Measurements from ENCODE around the gene MEX3A. TPM values are rescaled to one million over a fixed set of nuclear protein-coding genes. Genes with fewer than 3 reads are reported as not detected.
A peak's percentile ranks its signal among the peaks of the same experiment; 100 is the strongest.

MEX3A gene, protein sequence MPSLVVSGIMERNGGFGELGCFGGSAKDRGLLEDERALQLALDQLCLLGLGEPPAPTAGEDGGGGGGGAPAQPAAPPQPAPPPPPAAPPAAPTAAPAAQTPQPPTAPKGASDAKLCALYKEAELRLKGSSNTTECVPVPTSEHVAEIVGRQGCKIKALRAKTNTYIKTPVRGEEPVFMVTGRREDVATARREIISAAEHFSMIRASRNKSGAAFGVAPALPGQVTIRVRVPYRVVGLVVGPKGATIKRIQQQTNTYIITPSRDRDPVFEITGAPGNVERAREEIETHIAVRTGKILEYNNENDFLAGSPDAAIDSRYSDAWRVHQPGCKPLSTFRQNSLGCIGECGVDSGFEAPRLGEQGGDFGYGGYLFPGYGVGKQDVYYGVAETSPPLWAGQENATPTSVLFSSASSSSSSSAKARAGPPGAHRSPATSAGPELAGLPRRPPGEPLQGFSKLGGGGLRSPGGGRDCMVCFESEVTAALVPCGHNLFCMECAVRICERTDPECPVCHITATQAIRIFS
- 1.3 TPM for total RNA-seq

DNA sequence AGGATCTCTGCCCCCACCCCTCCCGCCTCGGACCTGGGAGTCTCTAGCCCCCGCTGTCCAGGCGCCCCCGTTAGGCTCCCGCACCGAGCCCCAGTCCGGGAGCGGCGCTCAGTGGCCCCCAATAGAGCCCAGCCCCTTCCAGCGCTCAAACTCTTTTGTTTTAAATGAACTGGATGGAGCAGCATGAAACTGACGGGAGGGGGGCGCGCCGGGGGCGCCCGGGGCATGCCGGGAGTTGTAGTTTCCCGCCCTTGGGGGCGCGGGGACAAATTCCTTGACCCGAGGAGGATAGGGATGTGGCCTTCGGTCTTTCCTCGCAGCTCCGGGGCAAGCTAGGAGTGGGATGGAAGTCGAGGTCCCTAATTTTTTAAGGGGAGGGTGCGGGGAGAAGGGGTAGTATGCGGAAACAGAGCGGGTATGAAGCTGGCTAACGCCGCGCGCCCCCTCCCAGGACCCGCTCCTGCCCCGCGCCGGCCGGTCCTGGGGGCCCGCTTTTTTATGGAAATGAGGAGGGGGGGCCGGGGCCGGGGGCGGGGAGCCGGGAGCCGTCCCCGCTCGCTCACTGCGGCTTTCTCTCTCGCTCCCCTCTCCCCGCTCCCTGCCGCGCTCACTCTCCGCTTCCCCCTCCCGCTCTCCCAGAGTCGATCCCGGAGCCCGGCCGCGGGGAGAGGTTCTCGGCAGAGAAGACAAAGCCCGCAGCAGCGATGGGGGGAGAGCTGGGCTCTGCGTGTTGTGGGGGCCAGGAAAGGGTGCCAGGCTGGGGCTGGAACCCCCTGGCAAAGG lies at the start of gene MEX3A:
Gene MEX3A (minus strand): TSS at position 157 of the 783 bp plus-strand sequence. CDS start 467 bp downstream, outside the sequence.
- peak within 1 kb of the TSS; percentile 93 to 94 for H3K4me3 ChIP-seq
- intact Hi-C loops (cut with DNase I) = loop anchor here (2.0 to 5.0 kb wide), 2 partner anchors 28 to 130 kb away; partner anchors contain the start of genes LAMTOR2 and PMF1
- H3K27me3 ChIP-seq = no peaks in the 10 kb centered on the region
- H3K36me3 ChIP-seq = no peaks in the 10 kb centered on the region
- no peak for TF ChIP-seq CTCF (IDR thresholded peaks at IDR 0.05)
- peaks cover 4 to 14% of the 10 kb centered on the region in 2 donors for H3K4me1 ChIP-seq
- no peaks in the 10 kb centered on the region for H3K9me3 ChIP-seq
- peak within 1 kb of the TSS in 1 of 2 donors; percentile 26 for H3K27ac ChIP-seq
- peak; percentile 35 to 89 for DNase-seq (ENCODE audit: low spot score in 2 of 2)

- Histone ChIP-seq H3K27ac (peak overlapping the region; percentile 97), H3K4me1 (peaks cover 30 to 46% of the 10 kb centered on the region in 2 donors), H3K9me3 (no peaks in the 10 kb centered on the region), H3K36me3 (peaks cover 52 to 56% of the 10 kb centered on the region in 2 donors), H3K4me3 (no peak overlapping the region), H3K27me3 (no peaks in the 10 kb centered on the region)
- TF ChIP-seq CTCF (IDR thresholded peaks at IDR 0.05) = no peak
- no peak for DNase-seq (ENCODE audit: low spot score in 2 of 2)
- intact Hi-C loops (cut with DNase I) = loop anchor here (1.0 kb wide), 1 partner anchor 34 kb away; no protein-coding TSS in a partner anchor
Measured at GRCh38 chr1:156130578-156130942, 48.3 kb upstream of the MEX3A start.

DNA sequence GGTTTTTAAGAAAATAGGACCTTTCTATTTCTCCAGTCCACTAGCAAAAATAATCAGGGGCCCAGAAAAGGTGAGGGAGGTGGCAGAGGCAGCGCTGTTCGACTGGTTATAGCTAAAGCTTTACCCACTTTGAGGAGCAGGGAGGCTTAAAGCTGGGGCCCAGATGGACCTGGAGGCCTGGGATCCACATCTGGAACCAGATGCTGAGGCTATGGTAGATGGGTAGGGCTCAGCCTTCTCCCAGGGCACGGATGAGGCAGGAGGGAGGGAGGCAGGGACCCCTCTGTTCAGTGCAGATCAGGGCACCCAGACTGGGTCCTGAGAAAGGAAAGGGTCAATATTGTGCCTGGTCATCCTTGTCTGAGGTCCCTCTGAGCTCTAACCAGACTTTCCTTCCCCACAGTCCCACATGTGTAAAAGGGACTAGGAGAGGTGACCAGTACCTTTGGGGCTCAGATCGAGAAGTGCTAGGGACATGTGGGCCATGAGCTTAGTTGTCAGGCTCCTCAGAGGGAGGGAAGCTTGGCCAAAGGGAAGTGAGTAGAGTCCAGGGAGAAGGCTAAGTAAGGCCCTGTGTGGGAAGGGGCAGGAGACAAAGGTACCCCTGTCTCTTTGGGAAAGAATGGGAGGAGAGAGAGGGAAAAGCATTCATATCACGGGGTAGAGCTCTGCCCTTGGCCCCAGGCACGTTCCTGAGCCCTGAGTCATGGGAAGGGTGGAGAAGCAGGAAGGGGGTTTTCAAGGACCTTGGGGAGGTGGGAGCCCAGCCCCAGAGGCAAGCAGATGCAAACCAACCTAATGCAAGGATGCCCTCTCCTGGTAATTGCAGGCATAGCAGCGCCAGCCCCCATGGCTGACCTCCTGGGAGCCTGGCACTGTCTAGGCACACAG lies 47.7 kb upstream of the MEX3A start:
- Histone ChIP-seq H3K4me3 (peak overlapping the region; percentile 46 to 93), H3K4me1 (peaks cover 32 to 52% of the 10 kb centered on the region in 2 donors), H3K27ac (peak overlapping the region; percentile 97), H3K36me3 (peaks cover 46 to 50% of the 10 kb centered on the region in 2 donors), H3K27me3 (no peaks in the 10 kb centered on the region), H3K9me3 (no peaks in the 10 kb centered on the region)
- peak; percentile 66 to 97 for DNase-seq (ENCODE audit: low spot score in 2 of 2)
- intact Hi-C loops (cut with DNase I) = loop anchor here (1.0 to 10.0 kb wide), 4 partner anchors 15 to 615 kb away; partner anchors contain the start of genes LMNA, MEF2D and MRPL24
- TF ChIP-seq CTCF (IDR thresholded peaks at IDR 0.05) = peak; percentile 96 to 98 (median 96)

DNA sequence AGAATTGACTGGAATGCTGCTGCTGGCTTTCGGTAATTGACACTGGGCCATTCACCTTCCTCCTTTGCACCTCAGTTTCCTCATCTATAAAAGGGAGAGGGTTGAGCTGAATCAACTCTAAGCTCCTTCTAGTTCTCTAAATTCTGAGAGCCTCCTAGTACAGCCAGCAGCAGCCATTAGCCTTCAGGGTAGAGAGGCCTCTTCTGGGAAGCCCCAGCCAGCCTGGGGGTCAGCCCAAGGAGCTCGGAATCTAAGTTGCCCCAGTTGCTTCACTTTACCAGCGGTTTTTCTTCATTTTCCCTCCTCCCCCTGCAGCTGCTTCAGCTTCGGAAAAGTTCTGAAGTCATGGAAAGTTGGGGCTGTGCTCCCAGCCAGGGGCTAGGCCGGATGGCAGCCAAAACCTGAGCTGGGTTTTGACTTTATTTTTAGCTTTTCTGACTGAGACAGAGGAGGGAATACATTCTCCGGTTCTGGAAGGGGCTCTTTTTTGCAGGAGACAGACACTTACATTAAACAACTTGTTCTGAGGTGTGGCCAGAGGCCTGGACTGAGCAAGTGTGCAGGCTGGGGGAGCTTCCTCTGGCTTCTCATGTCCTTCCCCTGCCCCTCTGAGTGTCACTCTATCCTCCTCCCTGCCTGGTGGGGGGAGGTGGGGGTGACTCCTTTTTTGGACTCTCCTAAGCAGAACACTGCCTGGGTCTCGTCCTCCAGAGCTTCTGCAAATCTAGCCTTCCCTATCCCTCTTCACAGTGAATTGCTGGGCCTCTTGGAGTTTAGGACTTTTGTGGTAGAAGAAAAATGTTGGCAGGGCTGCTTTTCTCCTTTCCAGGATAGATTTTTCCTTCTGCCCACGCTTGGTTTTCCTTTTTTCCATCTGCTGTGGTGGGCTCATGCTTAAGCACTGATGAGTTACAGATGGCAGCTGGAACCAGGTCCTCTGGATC lies 46.7 kb upstream of the MEX3A start:
- H3K4me3 ChIP-seq = peak overlapping the region; percentile 46 to 93
- peaks cover 36 to 40% of the 10 kb centered on the region in 2 donors for H3K36me3 ChIP-seq
- no peaks in the 10 kb centered on the region for H3K9me3 ChIP-seq
- peak in 1 of 2 donors; percentile 91 for DNase-seq (ENCODE audit: low spot score in 2 of 2)
- no peaks in the 10 kb centered on the region for H3K27me3 ChIP-seq
- H3K4me1 ChIP-seq = peaks cover 42 to 62% of the 10 kb centered on the region in 2 donors
- intact Hi-C loops (cut with DNase I) = loop anchor here (2.0 to 10.0 kb wide), 3 partner anchors 14 to 616 kb away; partner anchors contain the start of genes LMNA, MEF2D and MRPL24
- peak overlapping the region; percentile 97 for H3K27ac ChIP-seq
- no peak for TF ChIP-seq CTCF (IDR thresholded peaks at IDR 0.05)

All from ascending aorta (tissue), 2 donors.